Measurements from ENCODE around the gene OR1D5.
A peak's percentile ranks its signal among the peaks of the same experiment; 100 is the strongest.

DNA sequence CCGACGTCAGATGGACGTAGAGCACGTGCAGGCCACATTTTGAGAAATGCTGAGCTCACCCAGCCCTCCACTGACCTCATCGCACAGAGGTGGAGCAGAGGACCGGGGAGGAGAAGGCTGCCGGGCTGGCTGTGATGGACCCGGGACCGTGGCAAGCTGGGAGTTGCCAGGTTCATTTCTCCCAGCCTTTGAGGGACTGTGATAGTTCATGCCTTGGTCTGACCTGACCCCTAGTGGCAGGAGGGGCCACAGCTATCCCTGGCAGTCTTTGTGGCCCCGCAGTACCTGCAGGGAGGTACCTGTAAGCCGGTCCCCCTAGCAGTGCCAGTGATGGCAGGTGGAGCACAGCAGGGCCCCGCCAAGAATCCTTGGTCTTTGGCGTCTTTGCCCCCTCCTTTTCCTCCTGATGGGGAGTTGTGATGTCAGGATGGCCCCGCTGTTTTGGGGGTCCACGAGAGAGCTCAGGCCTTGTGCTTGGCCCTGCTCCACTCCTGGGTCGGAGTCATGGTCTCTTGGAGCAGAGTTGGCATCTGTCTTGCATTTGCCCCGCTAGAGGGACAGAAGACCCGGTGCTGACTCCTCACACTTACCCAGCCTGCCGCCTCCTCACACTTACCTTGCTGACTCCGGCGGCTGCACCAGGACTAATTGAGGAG, 50.4 kb downstream of the OR1D5 start:
- TF ChIP-seq, protein P1, sequence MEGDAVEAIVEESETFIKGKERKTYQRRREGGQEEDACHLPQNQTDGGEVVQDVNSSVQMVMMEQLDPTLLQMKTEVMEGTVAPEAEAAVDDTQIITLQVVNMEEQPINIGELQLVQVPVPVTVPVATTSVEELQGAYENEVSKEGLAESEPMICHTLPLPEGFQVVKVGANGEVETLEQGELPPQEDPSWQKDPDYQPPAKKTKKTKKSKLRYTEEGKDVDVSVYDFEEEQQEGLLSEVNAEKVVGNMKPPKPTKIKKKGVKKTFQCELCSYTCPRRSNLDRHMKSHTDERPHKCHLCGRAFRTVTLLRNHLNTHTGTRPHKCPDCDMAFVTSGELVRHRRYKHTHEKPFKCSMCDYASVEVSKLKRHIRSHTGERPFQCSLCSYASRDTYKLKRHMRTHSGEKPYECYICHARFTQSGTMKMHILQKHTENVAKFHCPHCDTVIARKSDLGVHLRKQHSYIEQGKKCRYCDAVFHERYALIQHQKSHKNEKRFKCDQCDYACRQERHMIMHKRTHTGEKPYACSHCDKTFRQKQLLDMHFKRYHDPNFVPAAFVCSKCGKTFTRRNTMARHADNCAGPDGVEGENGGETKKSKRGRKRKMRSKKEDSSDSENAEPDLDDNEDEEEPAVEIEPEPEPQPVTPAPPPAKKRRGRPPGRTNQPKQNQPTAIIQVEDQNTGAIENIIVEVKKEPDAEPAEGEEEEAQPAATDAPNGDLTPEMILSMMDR (IDR thresholded peaks at IDR 0.05; ENCODE audit: low read depth, low read length, missing input control): peak; percentile 92
- TF ChIP-seq RAD21 (IDR thresholded peaks at IDR 0.05) (peak; percentile 97 to 99), SP1 (IDR thresholded peaks at IDR 0.05) (no peak)

Measured in liver (tissue), 3 donors.